Panc1 (cell line): ENCODE measurements around the gene KRTAP10-7.
"Not testable (repeated sequence)": the region's sequence is repeated elsewhere in the genome, so short reads cannot be mapped to it uniquely, and the experiment has no call there.

Experiments
- CTCF ChIP-seq: fragments of 450-650 bp; IDR thresholded peaks from 2 replicates; pipeline ENCODE4 v1.5.1; 2017; ENCODE audit warnings: mild to moderate bottlenecking
- REST ChIP-seq, 2 experiments: IDR thresholded peaks; 2 replicates each; pipeline ENCODE4 v1.6.1; 2011 to 2012; ENCODE audit warnings: low read depth in 2 of 2, control low read depth in 1 of 2, low read length in 1 of 2, mild to moderate bottlenecking in 1 of 2, moderate library complexity in 1 of 2; ENCODE audit not compliant: insufficient read depth in 1 of 2
- TCF7L2 ChIP-seq: IDR thresholded peaks from 2 replicates; pipeline ENCODE4 v1.6.1; 2011; ENCODE audit warnings: mild to moderate bottlenecking, low read depth, low read length, inconsistent platforms

DNA sequence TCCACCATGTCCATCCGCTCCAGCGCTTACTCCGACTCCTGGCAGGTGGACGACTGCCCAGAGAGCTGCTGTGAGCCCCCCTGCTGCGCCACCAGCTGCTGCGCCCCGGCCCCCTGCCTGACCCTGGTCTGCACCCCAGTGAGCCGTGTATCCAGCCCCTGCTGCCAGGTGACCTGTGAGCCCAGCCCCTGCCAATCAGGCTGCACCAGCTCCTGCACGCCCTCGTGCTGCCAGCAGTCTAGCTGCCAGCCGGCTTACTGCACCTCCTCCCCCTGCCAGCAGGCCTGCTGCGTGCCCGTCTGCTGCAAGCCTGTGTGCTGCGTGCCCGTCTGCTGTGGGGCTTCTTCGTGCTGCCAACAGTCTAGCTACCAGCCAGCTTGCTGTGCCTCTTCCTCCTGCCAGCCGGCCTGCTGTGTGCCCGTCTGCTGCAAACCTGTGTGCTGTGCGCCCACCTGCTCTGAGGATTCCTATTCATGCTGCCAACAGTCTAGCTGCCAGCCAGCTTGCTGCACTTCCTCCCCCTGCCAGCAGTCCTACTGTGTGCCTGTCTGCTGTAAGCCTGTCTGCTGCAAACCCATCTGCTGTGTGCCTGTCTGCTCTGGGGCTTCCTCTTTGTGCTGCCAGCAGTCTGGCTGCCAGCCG, 26.9 kb downstream of the KRTAP10-7 start:
- not testable (repeated sequence) for TF ChIP-seq REST (IDR thresholded peaks at IDR 0.05; ENCODE audit: insufficient read depth in 1 of 2, low read depth in 2 of 2, low read length in 1 of 2); CTCF; TCF7L2
